ENCODE results near the gene DMAP1. TPM values are rescaled to one million over a fixed set of nuclear protein-coding genes. Genes with fewer than 3 reads are reported as not detected.

DMAP1 gene
- total RNA-seq, 1 donor = 19.9 TPM

DNA sequence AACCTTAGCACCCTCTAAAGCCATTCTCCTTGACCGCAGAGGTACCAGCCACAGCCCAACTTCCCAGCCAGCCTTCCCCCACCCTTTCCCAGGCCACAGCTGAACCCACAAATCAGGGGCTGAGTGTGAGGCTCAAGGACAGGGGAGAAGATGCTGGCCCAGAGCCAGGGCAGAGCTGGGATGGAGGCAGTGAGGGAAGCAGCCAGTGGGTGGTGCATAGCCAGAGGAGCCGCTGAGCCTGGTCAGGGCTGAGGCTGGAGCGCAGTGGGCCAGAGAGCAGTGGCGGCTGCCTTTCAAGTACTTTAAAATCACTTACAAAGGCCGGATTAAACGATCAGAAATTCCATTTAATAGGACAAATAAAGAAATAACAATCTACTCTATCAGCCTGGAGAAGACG is 36.3 kb downstream of the DMAP1 start:
- Histone ChIP-seq H3K27me3 (ENCODE audit: insufficient read depth, low read length) (no peaks in the 10 kb centered on the region), H4K20me1 (ENCODE audit: insufficient read depth, low read length) (peaks cover 32% of the 10 kb centered on the region), H3K9me3 (ENCODE audit: low read depth, low read length) (no peaks in the 10 kb centered on the region), H3K4me3 (ENCODE audit: insufficient read depth, low read length) (no peak overlapping the region), H3K27ac (ENCODE audit: low read depth, low read length) (no peak overlapping the region), H2AFZ (ENCODE audit: low read length) (no peak overlapping the region), H3K4me1 (ENCODE audit: insufficient read depth, low read length) (no peaks in the 10 kb centered on the region), H3K79me2 (ENCODE audit: insufficient read depth, low read length) (no peaks in the 10 kb centered on the region), H3K36me3 (ENCODE audit: insufficient read depth, low read length) (peaks cover 3% of the 10 kb centered on the region), H3K4me2 (ENCODE audit: insufficient read depth, low read length) (no peak overlapping the region)
- TF ChIP-seq, protein P1, sequence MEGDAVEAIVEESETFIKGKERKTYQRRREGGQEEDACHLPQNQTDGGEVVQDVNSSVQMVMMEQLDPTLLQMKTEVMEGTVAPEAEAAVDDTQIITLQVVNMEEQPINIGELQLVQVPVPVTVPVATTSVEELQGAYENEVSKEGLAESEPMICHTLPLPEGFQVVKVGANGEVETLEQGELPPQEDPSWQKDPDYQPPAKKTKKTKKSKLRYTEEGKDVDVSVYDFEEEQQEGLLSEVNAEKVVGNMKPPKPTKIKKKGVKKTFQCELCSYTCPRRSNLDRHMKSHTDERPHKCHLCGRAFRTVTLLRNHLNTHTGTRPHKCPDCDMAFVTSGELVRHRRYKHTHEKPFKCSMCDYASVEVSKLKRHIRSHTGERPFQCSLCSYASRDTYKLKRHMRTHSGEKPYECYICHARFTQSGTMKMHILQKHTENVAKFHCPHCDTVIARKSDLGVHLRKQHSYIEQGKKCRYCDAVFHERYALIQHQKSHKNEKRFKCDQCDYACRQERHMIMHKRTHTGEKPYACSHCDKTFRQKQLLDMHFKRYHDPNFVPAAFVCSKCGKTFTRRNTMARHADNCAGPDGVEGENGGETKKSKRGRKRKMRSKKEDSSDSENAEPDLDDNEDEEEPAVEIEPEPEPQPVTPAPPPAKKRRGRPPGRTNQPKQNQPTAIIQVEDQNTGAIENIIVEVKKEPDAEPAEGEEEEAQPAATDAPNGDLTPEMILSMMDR (IDR thresholded peaks at IDR 0.05; ENCODE audit: extremely low read depth, low read depth, low read length) = no peak
- no peak for DNase-seq (ENCODE audit: insufficient read length, low spot score, missing footprints)

DNA sequence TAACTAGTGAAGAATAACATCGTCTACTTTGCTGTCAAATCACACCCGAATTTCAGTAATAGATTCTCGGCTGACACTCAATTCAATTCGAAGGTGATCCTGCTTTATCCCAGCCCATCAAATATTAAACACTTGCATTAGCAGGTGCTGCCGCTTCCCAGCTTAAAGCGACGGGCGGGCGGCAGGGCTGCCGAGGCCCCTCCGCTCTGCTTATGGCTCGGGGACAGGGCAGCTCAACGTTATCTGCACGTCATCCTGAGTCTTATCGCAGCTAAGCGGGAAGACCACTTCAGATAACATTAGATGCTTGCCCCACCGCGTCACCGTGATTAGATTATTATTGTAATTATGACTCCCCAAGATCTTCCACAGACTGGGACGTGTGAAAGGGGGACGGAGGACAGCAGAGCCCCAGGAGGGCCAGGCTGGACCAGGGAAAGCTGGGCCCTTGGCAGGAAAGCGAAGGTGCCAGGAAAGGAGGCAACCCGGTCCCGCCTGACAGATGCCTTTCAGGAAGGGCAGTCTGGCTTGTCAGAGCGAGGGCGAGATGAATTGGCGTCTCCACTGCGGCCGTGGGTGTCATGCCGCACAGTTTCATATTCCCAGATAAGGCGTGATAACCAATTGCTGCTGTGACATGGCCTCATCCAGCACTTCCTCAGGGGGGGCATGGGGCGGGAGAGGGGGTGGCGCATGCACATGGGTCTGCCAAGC is 37.0 kb downstream of the DMAP1 start:
- H2AFZ ChIP-seq (ENCODE audit: low read length) = no peak overlapping the region
- H3K27me3 ChIP-seq (ENCODE audit: insufficient read depth, low read length) = no peaks in the 10 kb centered on the region
- no peaks in the 10 kb centered on the region for H3K4me1 ChIP-seq (ENCODE audit: insufficient read depth, low read length)
- no peak overlapping the region for H3K27ac ChIP-seq (ENCODE audit: low read depth, low read length)
- TF ChIP-seq, protein P1 (IDR thresholded peaks at IDR 0.05; ENCODE audit: extremely low read depth, low read depth, low read length) = no peak
- H3K4me2 ChIP-seq (ENCODE audit: insufficient read depth, low read length) = no peak overlapping the region
- DNase-seq (ENCODE audit: insufficient read length, low spot score, missing footprints) = no peak
- H3K9me3 ChIP-seq (ENCODE audit: low read depth, low read length) = no peaks in the 10 kb centered on the region
- peaks cover 32% of the 10 kb centered on the region for H4K20me1 ChIP-seq (ENCODE audit: insufficient read depth, low read length)
- H3K4me3 ChIP-seq (ENCODE audit: insufficient read depth, low read length) = no peak overlapping the region
- no peaks in the 10 kb centered on the region for H3K79me2 ChIP-seq (ENCODE audit: insufficient read depth, low read length)
- H3K36me3 ChIP-seq (ENCODE audit: insufficient read depth, low read length) = peaks cover 3% of the 10 kb centered on the region

DNA sequence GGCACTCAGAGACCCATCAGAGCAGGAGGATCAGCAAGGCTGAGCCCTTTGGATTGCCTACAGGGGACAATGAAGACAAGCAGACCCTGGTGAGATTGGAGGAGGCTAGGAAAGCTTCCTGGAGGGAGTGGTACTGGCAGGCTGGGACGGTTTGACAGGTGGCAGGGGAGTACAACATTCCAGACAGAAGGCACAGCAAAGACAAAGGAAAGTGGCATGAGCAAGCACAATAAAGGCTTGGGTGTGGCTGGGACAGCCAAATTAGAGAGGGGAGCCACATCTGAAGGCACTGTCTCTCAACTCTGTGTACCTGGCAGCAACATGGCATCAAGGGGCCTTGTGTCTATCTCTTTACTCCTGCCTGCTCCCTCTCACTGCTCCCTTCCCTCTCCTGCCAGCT is 38.2 kb downstream of the DMAP1 start:
- Histone ChIP-seq H3K4me2 (ENCODE audit: insufficient read depth, low read length) (no peak overlapping the region), H3K36me3 (ENCODE audit: insufficient read depth, low read length) (peaks cover 3% of the 10 kb centered on the region), H3K27ac (ENCODE audit: low read depth, low read length) (no peak overlapping the region), H4K20me1 (ENCODE audit: insufficient read depth, low read length) (peaks cover 23% of the 10 kb centered on the region), H3K9me3 (ENCODE audit: low read depth, low read length) (no peaks in the 10 kb centered on the region), H3K4me1 (ENCODE audit: insufficient read depth, low read length) (no peaks in the 10 kb centered on the region), H2AFZ (ENCODE audit: low read length) (no peak overlapping the region), H3K4me3 (ENCODE audit: insufficient read depth, low read length) (no peak overlapping the region), H3K27me3 (ENCODE audit: insufficient read depth, low read length) (no peaks in the 10 kb centered on the region), H3K79me2 (ENCODE audit: insufficient read depth, low read length) (no peaks in the 10 kb centered on the region)
- TF ChIP-seq, protein P1 (IDR thresholded peaks at IDR 0.05; ENCODE audit: extremely low read depth, low read depth, low read length) = no peak
- DNase-seq (ENCODE audit: insufficient read length, low spot score, missing footprints) = no peak

- TF ChIP-seq, protein P1 (IDR thresholded peaks at IDR 0.05; ENCODE audit: extremely low read depth, low read depth, low read length) = no peak
Observed at GRCh38 chr1:44251989-44252671, 38.9 kb downstream of the DMAP1 start.

More at GRCh38 chr1:44251989-44252671, 38.9 kb downstream of the DMAP1 start:
- Histone ChIP-seq H3K4me2 (ENCODE audit: insufficient read depth, low read length) (no peak overlapping the region), H3K4me3 (ENCODE audit: insufficient read depth, low read length) (no peak overlapping the region), H3K27me3 (ENCODE audit: insufficient read depth, low read length) (no peaks in the 10 kb centered on the region), H3K36me3 (ENCODE audit: insufficient read depth, low read length) (peaks cover 3% of the 10 kb centered on the region), H3K27ac (ENCODE audit: low read depth, low read length) (no peak overlapping the region), H2AFZ (ENCODE audit: low read length) (no peak overlapping the region), H3K79me2 (ENCODE audit: insufficient read depth, low read length) (no peaks in the 10 kb centered on the region), H4K20me1 (ENCODE audit: insufficient read depth, low read length) (peaks cover 22% of the 10 kb centered on the region), H3K4me1 (ENCODE audit: insufficient read depth, low read length) (no peaks in the 10 kb centered on the region), H3K9me3 (ENCODE audit: low read depth, low read length) (no peaks in the 10 kb centered on the region)
- no peak for DNase-seq (ENCODE audit: insufficient read length, low spot score, missing footprints)
